Left ventricle myocardium inferior (tissue), 1 donor: ENCODE results near the gene ALDH8A1. TPM values are rescaled to one million over a fixed set of nuclear protein-coding genes. Genes with fewer than 3 reads are reported as not detected.

ENCODE experiments used
- DNase-seq: peaks from one replicate; pipeline ENCODE4 v3.0.0-alpha.2; 2020
- H3K27ac ChIP-seq: fragments of 200-600 bp; replicated peaks from 2 replicates; pipeline ENCODE4 v1.8.0; 2021
- H3K27me3 ChIP-seq: fragments of 200-600 bp; 2 replicates; pipeline ENCODE4 v1.8.0; 2021; ENCODE audit warnings: low read depth
- H3K36me3 ChIP-seq: fragments of 200-600 bp; 2 replicates; pipeline ENCODE4 v1.8.0; 2021
- H3K4me1 ChIP-seq: fragments of 200-600 bp; 2 replicates; pipeline ENCODE4 v1.8.0; 2021
- H3K4me3 ChIP-seq: fragments of 200-600 bp; 2 replicates; pipeline ENCODE4 v1.8.0; 2021; ENCODE audit warnings: mild to moderate bottlenecking, moderate library complexity
- H3K9me3 ChIP-seq: fragments of 200-600 bp; replicated peaks from 2 replicates; pipeline ENCODE4 v1.8.0; 2021
- intact Hi-C: fragments of 100-400 bp; cut with micrococcal nuclease; formaldehyde crosslinking; loops from one replicate; pipeline ENCODE4 v1.11.0; 2022
- total RNA-seq: library from RNA; stranded (reverse); fragmentation: NEBNext Ultra II Directional; extraction: Animal tissue kit (Norgen Biotek cat#: 25700); gene quantifications from one replicate; pipeline ENCODE4 v1.2.1, GENCODE V29; 2021
- TF ChIP-seq, protein P1 (sequence below): fragments of 200-600 bp; IDR thresholded peaks from 2 replicates; pipeline ENCODE4 v1.8.0; 2021; ENCODE audit warnings: antibody characterized with exemption, mild to moderate bottlenecking, borderline replicate concordance
- donor health status: DM: no; HTN: yes; CAD: no; lungs with severe emphysema.

The ALDH8A1 gene
- total RNA-seq, 1 donor from 2014 or later: 0.08 TPM

DNA sequence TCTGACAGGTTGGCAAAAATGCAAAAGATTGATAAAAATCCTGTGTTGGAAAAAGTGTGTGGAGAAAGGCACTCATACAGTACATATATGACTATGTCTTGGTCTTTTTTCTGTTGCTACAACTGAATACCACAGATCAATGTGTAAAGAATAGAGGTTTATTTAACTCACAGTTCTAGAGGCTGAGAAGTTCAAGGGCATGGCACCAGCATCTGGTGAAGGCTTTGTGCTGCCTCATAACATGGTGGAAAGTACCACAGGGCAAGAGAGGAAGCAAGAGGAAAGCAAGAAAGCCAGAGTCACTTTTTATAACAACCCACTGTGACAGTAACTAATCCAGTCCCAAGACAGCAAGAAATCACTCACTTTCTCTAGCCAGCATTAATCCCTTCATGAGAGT, 57.5 kb downstream of the ALDH8A1 start:
- Histone ChIP-seq H3K27me3 (peaks cover 36% of the 10 kb centered on the region), H3K4me3 (no peak overlapping the region), H3K36me3 (no peaks in the 10 kb centered on the region), H3K4me1 (no peaks in the 10 kb centered on the region), H3K9me3 (peaks cover 14% of the 10 kb centered on the region), H3K27ac (no peak overlapping the region)
- no peak for DNase-seq
- intact Hi-C loops: no loop called here
- TF ChIP-seq, protein P1, sequence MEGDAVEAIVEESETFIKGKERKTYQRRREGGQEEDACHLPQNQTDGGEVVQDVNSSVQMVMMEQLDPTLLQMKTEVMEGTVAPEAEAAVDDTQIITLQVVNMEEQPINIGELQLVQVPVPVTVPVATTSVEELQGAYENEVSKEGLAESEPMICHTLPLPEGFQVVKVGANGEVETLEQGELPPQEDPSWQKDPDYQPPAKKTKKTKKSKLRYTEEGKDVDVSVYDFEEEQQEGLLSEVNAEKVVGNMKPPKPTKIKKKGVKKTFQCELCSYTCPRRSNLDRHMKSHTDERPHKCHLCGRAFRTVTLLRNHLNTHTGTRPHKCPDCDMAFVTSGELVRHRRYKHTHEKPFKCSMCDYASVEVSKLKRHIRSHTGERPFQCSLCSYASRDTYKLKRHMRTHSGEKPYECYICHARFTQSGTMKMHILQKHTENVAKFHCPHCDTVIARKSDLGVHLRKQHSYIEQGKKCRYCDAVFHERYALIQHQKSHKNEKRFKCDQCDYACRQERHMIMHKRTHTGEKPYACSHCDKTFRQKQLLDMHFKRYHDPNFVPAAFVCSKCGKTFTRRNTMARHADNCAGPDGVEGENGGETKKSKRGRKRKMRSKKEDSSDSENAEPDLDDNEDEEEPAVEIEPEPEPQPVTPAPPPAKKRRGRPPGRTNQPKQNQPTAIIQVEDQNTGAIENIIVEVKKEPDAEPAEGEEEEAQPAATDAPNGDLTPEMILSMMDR: no peak

DNA sequence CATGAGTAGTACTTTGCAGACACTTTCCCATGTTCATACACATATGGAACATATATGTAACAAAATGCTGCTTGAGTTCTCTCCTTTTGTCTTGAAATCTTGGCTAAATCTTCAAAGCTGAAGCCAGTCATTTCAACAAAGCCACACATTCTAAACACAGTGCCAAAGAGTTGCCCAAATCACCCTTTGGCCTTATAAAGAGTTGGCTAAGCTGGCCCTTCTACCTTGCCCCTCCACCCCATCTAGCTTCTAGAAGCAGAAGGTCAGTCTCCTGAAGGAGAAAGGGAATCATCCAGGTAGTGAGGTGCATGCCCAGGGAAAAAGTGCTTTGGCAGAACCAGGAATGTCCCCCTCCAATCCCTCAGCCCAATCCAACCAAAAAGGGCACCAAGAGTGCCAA, 58.3 kb downstream of the ALDH8A1 start:
- intact Hi-C loops: no loop called here
- Histone ChIP-seq H3K27me3 (peaks cover 36% of the 10 kb centered on the region), H3K36me3 (no peaks in the 10 kb centered on the region), H3K27ac (no peak overlapping the region), H3K9me3 (peaks cover 14% of the 10 kb centered on the region), H3K4me3 (no peak overlapping the region), H3K4me1 (no peaks in the 10 kb centered on the region)
- no peak for DNase-seq
- TF ChIP-seq, protein P1: no peak

DNA sequence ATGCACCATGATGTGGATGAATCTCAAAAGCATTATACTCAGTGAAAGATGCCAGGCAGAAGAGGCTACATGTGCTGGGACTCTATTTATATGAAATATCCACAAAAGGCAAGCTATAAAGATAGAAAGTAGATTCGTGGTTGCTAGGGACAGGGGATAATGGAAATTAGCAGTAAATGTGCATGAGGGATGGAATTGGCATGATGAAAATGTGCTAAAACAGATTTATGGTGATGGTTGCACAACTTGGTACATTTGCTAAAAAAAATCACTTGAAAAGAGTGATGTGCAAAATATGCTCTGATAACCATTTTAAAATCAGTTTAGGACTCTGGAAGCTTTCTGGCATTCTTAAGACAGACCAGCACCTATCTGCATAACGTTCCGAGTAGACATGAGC, 61.6 kb downstream of the ALDH8A1 start:
- peaks cover 14% of the 10 kb centered on the region for H3K9me3 ChIP-seq
- H3K27ac ChIP-seq: no peak overlapping the region
- TF ChIP-seq, protein P1: no peak
- DNase-seq: no peak
- H3K27me3 ChIP-seq: peaks cover 41% of the 10 kb centered on the region
- no peaks in the 10 kb centered on the region for H3K36me3 ChIP-seq
- H3K4me3 ChIP-seq: no peak overlapping the region
- H3K4me1 ChIP-seq: no peaks in the 10 kb centered on the region
- intact Hi-C loops: loop anchor here (10.0 kb wide), 1 partner anchor 734 kb away; no protein-coding TSS in a partner anchor

DNA sequence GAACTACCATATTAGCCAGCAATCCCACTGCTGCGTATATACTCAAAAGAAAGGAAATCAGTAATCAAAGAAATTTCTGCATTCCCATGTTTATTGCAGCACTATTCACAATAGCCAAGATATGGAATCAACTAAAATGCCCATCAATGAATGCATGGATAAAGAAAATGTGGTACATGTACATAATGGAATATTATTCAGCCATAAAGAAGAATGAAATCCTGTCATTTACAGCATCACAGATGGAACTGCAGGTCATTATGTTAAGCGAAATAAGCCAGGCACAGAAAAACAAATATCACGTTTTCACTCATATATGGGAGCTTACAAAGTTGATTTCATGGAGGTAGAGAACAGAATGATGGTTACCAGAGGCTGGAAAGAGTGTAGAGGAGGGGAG, 65.1 kb downstream of the ALDH8A1 start:
- intact Hi-C loops: loop anchor here (10.0 kb wide), 1 partner anchor 730 kb away; no protein-coding TSS in a partner anchor
- TF ChIP-seq, protein P1: no peak
- H3K9me3 ChIP-seq: no peaks in the 10 kb centered on the region
- peaks cover 23% of the 10 kb centered on the region for H3K27me3 ChIP-seq
- H3K27ac ChIP-seq: no peak overlapping the region
- no peak overlapping the region for H3K4me3 ChIP-seq
- H3K4me1 ChIP-seq: no peaks in the 10 kb centered on the region
- no peak for DNase-seq
- no peaks in the 10 kb centered on the region for H3K36me3 ChIP-seq

DNA sequence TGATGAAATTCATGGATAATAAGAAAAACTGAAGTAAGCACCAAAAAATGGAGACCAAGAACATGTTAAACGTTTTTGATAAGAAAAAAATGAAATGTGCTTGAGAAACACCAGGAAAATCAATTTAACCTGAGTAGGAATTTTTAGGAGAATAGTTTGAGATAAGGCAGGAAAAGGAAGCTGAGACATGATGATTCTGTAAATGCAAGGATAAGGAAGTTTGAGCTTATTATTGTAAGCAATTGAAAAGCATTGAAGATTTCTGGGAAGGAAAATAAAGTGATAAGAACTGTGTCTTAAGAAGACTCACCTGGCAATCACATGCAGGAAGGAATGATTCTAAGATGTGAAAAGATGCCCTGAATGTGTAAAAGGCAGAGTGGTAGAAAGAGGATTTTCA, 66.6 kb downstream of the ALDH8A1 start:
- Histone ChIP-seq H3K4me1 (no peaks in the 10 kb centered on the region), H3K27me3 (peaks cover 23% of the 10 kb centered on the region), H3K36me3 (no peaks in the 10 kb centered on the region), H3K9me3 (no peaks in the 10 kb centered on the region), H3K27ac (no peak overlapping the region), H3K4me3 (no peak overlapping the region)
- DNase-seq: no peak
- intact Hi-C loops: loop anchor here (10.0 kb wide), 1 partner anchor 729 kb away; no protein-coding TSS in a partner anchor
- TF ChIP-seq, protein P1: no peak
